ENCODE results near the gene SYNJ2.

The SYNJ2 gene

GRCh38 chr6:158010591-158011477 is 29.2 kb downstream of the SYNJ2 start:
- in situ Hi-C loops (cut with HindIII; ENCODE audit: low sequenced_read_pairs), result no loop called here

- in situ Hi-C loops (cut with HindIII; ENCODE audit: low sequenced_read_pairs), result no loop called here
Observed at GRCh38 chr6:158011478-158011920, 29.8 kb downstream of the SYNJ2 start.

- in situ Hi-C loops (cut with HindIII; ENCODE audit: low sequenced_read_pairs), result no loop called here
Observed at GRCh38 chr6:158011980-158012566, 30.4 kb downstream of the SYNJ2 start.

- in situ Hi-C loops (cut with HindIII; ENCODE audit: low sequenced_read_pairs), result no loop called here
Observed at GRCh38 chr6:158013904-158014504, 32.3 kb downstream of the SYNJ2 start.

GRCh38 chr6:158014505-158015187 is 33.0 kb downstream of the SYNJ2 start:
- in situ Hi-C loops (cut with HindIII; ENCODE audit: low sequenced_read_pairs), result loop anchor here (5.0 kb wide), 1 partner anchor 42 kb away; no protein-coding TSS in a partner anchor

- in situ Hi-C loops (cut with HindIII; ENCODE audit: low sequenced_read_pairs), result loop anchor here (5.0 kb wide), 1 partner anchor 43 kb away; no protein-coding TSS in a partner anchor
Observed at GRCh38 chr6:158015188-158015506, 33.5 kb downstream of the SYNJ2 start.

GRCh38 chr6:158016571-158017383 is 35.1 kb downstream of the SYNJ2 start:
- in situ Hi-C loops (cut with HindIII; ENCODE audit: low sequenced_read_pairs), result loop anchor here (5.0 kb wide), 1 partner anchor 44 kb away; no protein-coding TSS in a partner anchor

GRCh38 chr6:158017621-158018040 is 36.0 kb downstream of the SYNJ2 start:
- in situ Hi-C loops (cut with HindIII; ENCODE audit: low sequenced_read_pairs), result loop anchor here (5.0 kb wide), 1 partner anchor 45 kb away; no protein-coding TSS in a partner anchor

GRCh38 chr6:158018041-158018771 is 36.5 kb downstream of the SYNJ2 start:
- in situ Hi-C loops (cut with HindIII; ENCODE audit: low sequenced_read_pairs), result loop anchor here (5.0 kb wide), 1 partner anchor 46 kb away; no protein-coding TSS in a partner anchor

GRCh38 chr6:158018851-158019361 is 37.2 kb downstream of the SYNJ2 start:
- in situ Hi-C loops (cut with HindIII; ENCODE audit: low sequenced_read_pairs), result loop anchor here (5.0 kb wide), 1 partner anchor 47 kb away; no protein-coding TSS in a partner anchor

- in situ Hi-C loops (cut with HindIII; ENCODE audit: low sequenced_read_pairs), result loop anchor here (5.0 kb wide), 1 partner anchor 47 kb away; no protein-coding TSS in a partner anchor
Observed at GRCh38 chr6:158019416-158019815, 37.8 kb downstream of the SYNJ2 start.

- in situ Hi-C loops (cut with HindIII; ENCODE audit: low sequenced_read_pairs), result no loop called here
Observed at GRCh38 chr6:158020272-158020711, 38.6 kb downstream of the SYNJ2 start.

GRCh38 chr6:158020811-158021210 is 39.1 kb downstream of the SYNJ2 start:
- in situ Hi-C loops (cut with HindIII; ENCODE audit: low sequenced_read_pairs), result no loop called here

GRCh38 chr6:158021376-158021775 is 39.7 kb downstream of the SYNJ2 start:
- in situ Hi-C loops (cut with HindIII; ENCODE audit: low sequenced_read_pairs), result no loop called here

GRCh38 chr6:158021814-158022748 is 40.4 kb downstream of the SYNJ2 start:
- in situ Hi-C loops (cut with HindIII; ENCODE audit: low sequenced_read_pairs), result no loop called here

GRCh38 chr6:158022749-158023596 is 41.3 kb downstream of the SYNJ2 start:
- in situ Hi-C loops (cut with HindIII; ENCODE audit: low sequenced_read_pairs), result no loop called here

GRCh38 chr6:158023597-158023939 is 41.9 kb downstream of the SYNJ2 start:
- in situ Hi-C loops (cut with HindIII; ENCODE audit: low sequenced_read_pairs), result no loop called here

Data from DLD1 (cell line).